ENCODE results near the gene SLC26A9.
A peak's percentile ranks its signal among the peaks of the same experiment; 100 is the strongest.
"Not testable (repeated sequence)": the region's sequence is repeated elsewhere in the genome, so short reads cannot be mapped to it uniquely, and the experiment has no call there.

Gene SLC26A9

GRCh38 chr1:205926636-205927035 is 16.6 kb downstream of the SLC26A9 start:
- no peak for DNase-seq (ENCODE audit: low spot score)

GRCh38 chr1:205926213-205926612 is 17.0 kb downstream of the SLC26A9 start:
- DNase-seq (ENCODE audit: low spot score) = no peak

GRCh38 chr1:205925736-205926135 is 17.5 kb downstream of the SLC26A9 start:
- no peak for DNase-seq (ENCODE audit: low spot score)

- no peak for DNase-seq (ENCODE audit: low spot score)
Observed at GRCh38 chr1:205924460-205924790, 18.8 kb downstream of the SLC26A9 start.

- DNase-seq (ENCODE audit: low spot score) = no peak
Observed at GRCh38 chr1:205923651-205924459, 19.4 kb downstream of the SLC26A9 start.

GRCh38 chr1:205922806-205923205 is 20.4 kb downstream of the SLC26A9 start:
- DNase-seq (ENCODE audit: low spot score) = no peak

DNA sequence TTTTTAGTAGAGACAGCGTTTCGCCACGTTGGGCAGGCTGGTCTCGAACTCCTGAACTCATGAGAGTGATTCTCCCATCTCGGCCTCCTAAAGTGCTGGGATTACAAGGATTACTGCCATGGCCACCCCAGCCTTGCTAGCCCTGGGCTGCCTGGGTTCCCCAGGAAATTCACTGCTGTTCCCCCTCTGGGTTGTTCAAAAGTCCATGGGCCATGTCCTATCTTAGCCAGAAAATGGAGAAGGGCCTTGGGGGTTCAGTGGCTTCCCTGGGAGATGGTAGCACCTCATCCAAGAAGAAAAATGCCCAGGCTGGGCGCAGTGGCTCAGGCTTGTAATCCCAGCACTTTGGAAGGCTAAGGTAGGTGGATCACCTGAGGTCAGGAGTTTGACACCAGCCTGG is 20.9 kb downstream of the SLC26A9 start:
- no peak for DNase-seq (ENCODE audit: low spot score)

GRCh38 chr1:205921570-205921909 is 21.7 kb downstream of the SLC26A9 start:
- DNase-seq (ENCODE audit: low spot score) = no peak

DNA sequence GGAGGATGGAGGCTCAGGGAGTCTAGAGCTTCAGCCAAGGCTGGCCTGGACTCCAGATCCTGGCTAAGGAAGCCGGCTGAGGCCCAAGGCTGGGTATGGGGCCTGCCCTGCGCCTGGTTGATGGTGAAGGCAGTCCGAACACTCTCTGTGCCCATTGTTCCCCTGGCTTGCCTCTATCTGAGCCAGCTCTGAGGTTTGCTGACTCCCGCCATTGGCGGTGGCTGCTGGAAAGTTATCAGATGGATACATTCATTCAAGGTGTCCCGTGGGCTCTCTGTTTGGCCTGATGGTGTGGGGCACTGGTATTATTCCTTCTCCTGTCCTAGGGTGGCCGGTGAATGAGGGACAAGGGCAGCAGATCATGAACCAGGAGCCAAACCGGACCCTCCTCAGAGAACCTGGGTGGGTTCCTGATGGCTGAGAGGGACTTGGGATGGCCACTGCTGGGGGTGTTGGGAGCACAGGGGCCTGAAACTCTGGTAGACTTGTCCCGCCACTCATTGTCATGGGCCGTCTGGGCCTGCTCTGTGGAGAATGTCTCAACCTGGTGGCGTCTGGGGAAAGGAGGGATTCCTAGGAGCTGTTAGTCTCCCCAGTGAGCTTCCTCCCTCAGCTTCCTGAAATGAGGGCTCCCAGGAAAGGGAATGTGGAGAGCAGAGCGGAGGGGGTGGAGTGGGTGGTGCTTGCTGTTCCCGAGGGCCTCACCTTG is 22.2 kb downstream of the SLC26A9 start:
- no peak for DNase-seq (ENCODE audit: low spot score)

DNA sequence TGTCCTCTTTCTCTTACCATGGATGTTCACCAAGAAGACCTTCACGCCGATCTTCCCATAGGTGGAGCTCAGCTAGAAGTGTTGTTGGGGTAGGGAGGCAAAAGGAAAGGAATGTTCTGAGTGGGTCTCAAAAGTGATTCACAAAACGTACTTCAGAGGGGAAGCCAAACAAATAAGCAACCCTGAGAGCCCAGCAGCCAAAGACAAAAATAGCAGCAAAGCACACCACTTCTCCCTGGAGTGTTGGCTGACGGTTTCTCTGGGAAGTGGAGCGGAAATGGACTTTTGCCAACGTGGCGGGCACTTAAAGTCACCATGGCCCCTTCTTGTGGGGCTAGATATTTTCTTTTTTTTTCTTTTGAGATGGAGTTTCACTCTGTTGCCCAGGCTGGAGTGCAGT is 23.1 kb downstream of the SLC26A9 start:
- DNase-seq (ENCODE audit: low spot score) = no peak

DNA sequence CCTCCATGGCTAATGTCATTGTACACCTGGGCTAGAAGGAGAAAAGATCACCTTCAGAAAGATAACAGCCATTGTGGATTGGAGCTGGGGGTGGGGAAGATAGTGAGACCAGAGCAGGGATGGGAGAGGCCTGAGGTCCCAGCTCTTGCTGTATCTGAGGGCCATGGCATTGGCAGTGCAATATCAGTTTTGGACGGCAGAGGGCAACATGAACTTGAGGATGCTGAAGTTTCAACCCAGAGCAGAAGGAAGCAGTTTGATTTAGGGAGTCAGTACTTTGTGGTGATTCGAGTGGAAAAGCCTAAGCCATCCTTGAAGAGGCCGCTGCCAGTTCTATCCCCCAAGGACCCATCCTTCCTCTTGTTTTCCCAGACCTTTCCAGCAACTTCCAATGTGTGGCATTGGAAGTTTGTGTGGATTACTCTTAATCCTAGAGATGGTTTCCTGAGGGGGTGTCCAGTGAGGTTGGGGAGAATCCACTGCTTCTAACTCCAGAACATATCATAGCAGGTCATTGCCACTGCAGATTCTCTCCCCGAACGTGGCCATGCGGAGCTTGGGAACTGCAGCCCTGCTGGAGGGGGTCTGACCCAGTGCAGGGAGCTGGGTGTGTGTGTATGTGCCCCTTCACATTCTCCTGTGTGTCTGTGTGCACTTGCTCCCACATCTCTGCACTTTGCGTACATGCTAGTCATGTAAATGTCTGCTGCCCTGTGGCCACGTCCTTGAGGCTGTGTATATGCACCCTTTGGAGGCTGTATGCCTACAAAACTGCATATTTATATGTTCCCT is 24.1 kb downstream of the SLC26A9 start:
- peak; percentile 65 for DNase-seq (ENCODE audit: low spot score)

GRCh38 chr1:205917466-205918238 is 25.6 kb downstream of the SLC26A9 start:
- DNase-seq (ENCODE audit: low spot score) = no peak

DNA sequence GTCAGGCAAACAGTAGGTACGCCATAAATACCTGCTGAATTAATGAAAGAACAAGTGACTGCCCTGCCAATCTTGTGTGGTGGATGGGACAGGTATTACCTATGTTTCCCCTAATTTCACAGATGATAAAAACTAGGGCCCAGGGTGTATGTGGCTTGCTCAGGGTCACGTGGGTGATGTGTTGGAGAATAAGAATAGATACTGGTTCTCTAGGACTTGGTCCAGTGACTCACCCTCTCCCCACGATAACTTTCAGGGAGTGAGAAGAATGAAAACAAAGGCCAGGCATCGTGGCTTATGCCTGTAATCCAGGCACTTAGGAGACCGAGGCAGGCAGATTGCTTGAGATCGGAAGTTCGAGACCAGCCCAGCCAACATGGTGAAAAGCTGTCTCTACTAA is 26.7 kb downstream of the SLC26A9 start:
- DNase-seq (ENCODE audit: low spot score) = no peak

- no peak for DNase-seq (ENCODE audit: low spot score)
Observed at GRCh38 chr1:205915354-205915990, 27.8 kb downstream of the SLC26A9 start.

- no peak for DNase-seq (ENCODE audit: low spot score)
Observed at GRCh38 chr1:205914730-205915129, 28.5 kb downstream of the SLC26A9 start.

- DNase-seq (ENCODE audit: low spot score) = no peak
Observed at GRCh38 chr1:205914155-205914507, 29.1 kb downstream of the SLC26A9 start.

- no peak for DNase-seq (ENCODE audit: low spot score)
Observed at GRCh38 chr1:205913451-205914154, 29.7 kb downstream of the SLC26A9 start.

GRCh38 chr1:205907794-205908193 is 35.5 kb downstream of the SLC26A9 start:
- no peak for DNase-seq (ENCODE audit: low spot score)

GRCh38 chr1:205905095-205905494 is 38.2 kb downstream of the SLC26A9 start:
- not testable (repeated sequence) for DNase-seq (ENCODE audit: low spot score)

DNA sequence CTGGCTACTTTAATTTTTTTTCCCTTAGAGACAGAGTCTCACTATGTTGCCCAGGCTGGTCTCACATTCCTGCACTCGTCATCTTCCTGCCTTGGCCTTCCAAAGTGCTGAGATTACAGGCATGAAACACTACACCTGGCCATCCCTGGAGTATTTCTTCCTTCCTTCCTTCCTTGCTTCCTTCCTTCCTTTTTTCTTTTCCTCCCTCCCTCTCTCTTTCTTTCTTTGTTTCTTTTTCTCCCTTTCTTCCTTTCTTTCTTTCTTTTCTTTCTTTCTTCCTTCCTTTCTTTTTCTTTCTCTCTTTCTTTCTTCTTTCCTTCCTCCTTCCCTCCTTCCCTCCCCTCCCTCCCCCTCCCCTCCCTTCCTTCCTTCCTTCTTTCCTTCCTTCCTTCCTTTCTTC is 46.9 kb downstream of the SLC26A9 start:
- DNase-seq (ENCODE audit: low spot score) = no peak

- not testable (repeated sequence) for DNase-seq (ENCODE audit: low spot score)
Observed at GRCh38 chr1:205894119-205894518, 49.1 kb downstream of the SLC26A9 start.
